AG04449 (cell line): ENCODE measurements around the gene UPK1A.

ENCODE experiments used
- CTCF ChIA-PET: fragments of 350-600 bp; formaldehyde crosslinking; extraction: SDS; loops from one replicate; lab custom pipeline; 2021; ENCODE audit warnings: antibody characterized with exemption; lab: Yijun Ruan, JAX
- POLR2A ChIA-PET: fragments of 400-600, 350-600 bp; formaldehyde crosslinking; extraction: SDS; loops from one replicate; lab custom pipeline; 2020; ENCODE audit warnings: antibody characterized with exemption, inconsistent platforms; lab: Yijun Ruan, JAX
- DNase-seq: peaks from one replicate; pipeline ENCODE4 v3.0.0-alpha.2; 2010; ENCODE audit warnings: low read depth, low spot score
- H3K4me3 ChIP-seq: 2 replicates; pipeline ENCODE4 v1.5.1; 2011; ENCODE audit warnings: low read depth, mild to moderate bottlenecking, control low read depth, low read length
- CTCF ChIP-seq: IDR thresholded peaks from one replicate; pipeline ENCODE4 v1.5.1; 2011; ENCODE audit warnings: mild to moderate bottlenecking, moderate library complexity, low read length, control low read depth, inconsistent platforms; ENCODE audit not compliant: insufficient read depth; ENCODE audit errors: missing control alignments

UPK1A gene

GRCh38 chr19:35661995-35662340, 4.3 kb upstream of the UPK1A start:
- CTCF ChIA-PET: no interaction called here

GRCh38 chr19:35663981-35664380, 2.3 kb upstream of the UPK1A start:
- H3K4me3 ChIP-seq: no peak overlapping the region
- CTCF ChIA-PET: interaction anchor here (0.5 kb wide), 1 partner anchor 28 kb away, joined by 4 read pairs; no protein-coding TSS in a partner anchor
- POLR2A ChIA-PET: no interaction called here
- no peak for TF ChIP-seq CTCF
- no peak for DNase-seq

More at GRCh38 chr19:35661995-35662340, 4.3 kb upstream of the UPK1A start:
- POLR2A ChIA-PET: interaction anchor here (0.6 kb wide), 1 partner anchor 14 kb away, joined by 4 read pairs; the partner anchor contains the start of gene COX6B1
- no peak overlapping the region for H3K4me3 ChIP-seq
- TF ChIP-seq CTCF: no peak
- no peak for DNase-seq

- ChIA-PET CTCF (interaction anchor here (0.7 kb wide), 1 partner anchor 8 kb away, joined by 3 read pairs; no protein-coding TSS in a partner anchor), POLR2A (no interaction called here)
- TF ChIP-seq CTCF: no peak
- no peak overlapping the region for H3K4me3 ChIP-seq
- no peak for DNase-seq
Measured at GRCh38 chr19:35665157-35665556, 1.2 kb upstream of the UPK1A start.

GRCh38 chr19:35665604-35666003, 713 bp upstream of the UPK1A start:
- POLR2A ChIA-PET: no interaction called here
- no peak for DNase-seq
- CTCF ChIA-PET: no interaction called here
- TF ChIP-seq CTCF: no peak
- no peak overlapping the region for H3K4me3 ChIP-seq

- no peak for TF ChIP-seq CTCF
- no peak for DNase-seq
- ChIA-PET CTCF (interaction anchor here (0.7 to 1.4 kb wide), 3 partner anchors 9 to 187 kb away, joined by 3 to 4 read pairs (median 4); partner anchors contain the start of gene KIRREL2), POLR2A (no interaction called here)
- no peak overlapping the region for H3K4me3 ChIP-seq
Measured at GRCh38 chr19:35669566-35669965, 3.2 kb downstream of the UPK1A start.

- POLR2A ChIA-PET: no interaction called here
Measured at GRCh38 chr19:35669974-35670373, 3.7 kb downstream of the UPK1A start.

More at GRCh38 chr19:35669974-35670373, 3.7 kb downstream of the UPK1A start:
- H3K4me3 ChIP-seq: no peak overlapping the region
- TF ChIP-seq CTCF: no peak
- CTCF ChIA-PET: interaction anchor here (1.1 to 1.4 kb wide), 2 partner anchors 9 to 24 kb away, joined by 3 to 4 read pairs; no protein-coding TSS in a partner anchor
- DNase-seq: no peak
